IPS-18a (cell line): ENCODE results near the gene ZNF821.
"Not testable (repeated sequence)": the region's sequence is repeated elsewhere in the genome, so short reads cannot be mapped to it uniquely, and the experiment has no call there.

Experiments
- H3K27ac ChIP-seq: one replicate; pipeline ENCODE4 v1.5.1; 2013; ENCODE audit warnings: low read length
- H3K27me3 ChIP-seq: one replicate; pipeline ENCODE4 v1.6.1; 2013; ENCODE audit warnings: mild to moderate bottlenecking, low read length; ENCODE audit not compliant: control insufficient read depth, insufficient read depth
- H3K36me3 ChIP-seq: one replicate; pipeline ENCODE4 v1.6.1; 2013; ENCODE audit warnings: low read depth, low read length; ENCODE audit not compliant: control insufficient read depth
- H3K4me1 ChIP-seq: one replicate; pipeline ENCODE4 v1.6.1; 2013; ENCODE audit warnings: low read depth, low read length; ENCODE audit not compliant: control insufficient read depth
- H3K4me3 ChIP-seq: one replicate; pipeline ENCODE4 v1.5.1; 2013; ENCODE audit warnings: low read length
- H3K9ac ChIP-seq: one replicate; pipeline ENCODE4 v1.6.1; 2013; ENCODE audit warnings: mild to moderate bottlenecking, low read length, moderate library complexity
- H3K9me3 ChIP-seq: one replicate; pipeline ENCODE4 v1.6.1; 2013; ENCODE audit warnings: low read depth, low read length; ENCODE audit not compliant: control insufficient read depth

Gene ZNF821

DNA sequence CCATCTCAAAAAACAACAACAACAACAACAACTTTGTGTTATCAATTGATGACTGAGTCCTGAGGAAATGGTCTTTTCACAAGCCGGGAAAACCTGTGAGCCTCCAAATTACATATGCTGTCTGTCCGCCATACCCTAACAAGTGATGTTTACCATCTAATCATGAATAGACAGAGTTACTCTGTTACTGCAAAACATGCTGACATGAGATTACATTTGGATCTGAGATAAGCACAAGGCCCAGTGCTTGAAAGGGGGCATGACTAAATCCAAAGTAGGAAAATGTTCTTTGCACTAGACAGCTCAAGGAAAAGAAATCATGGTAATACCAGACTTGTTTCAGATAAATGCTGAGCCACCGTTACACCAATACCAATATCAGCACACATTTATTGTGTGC lies 46.8 kb downstream of the ZNF821 start:
- Histone ChIP-seq H3K9ac (no peak overlapping the region), H3K9me3 (no peaks in the 10 kb centered on the region), H3K27ac (no peak overlapping the region), H3K36me3 (no peaks in the 10 kb centered on the region), H3K4me1 (no peaks in the 10 kb centered on the region), H3K4me3 (no peak overlapping the region), H3K27me3 (no peaks in the 10 kb centered on the region)

DNA sequence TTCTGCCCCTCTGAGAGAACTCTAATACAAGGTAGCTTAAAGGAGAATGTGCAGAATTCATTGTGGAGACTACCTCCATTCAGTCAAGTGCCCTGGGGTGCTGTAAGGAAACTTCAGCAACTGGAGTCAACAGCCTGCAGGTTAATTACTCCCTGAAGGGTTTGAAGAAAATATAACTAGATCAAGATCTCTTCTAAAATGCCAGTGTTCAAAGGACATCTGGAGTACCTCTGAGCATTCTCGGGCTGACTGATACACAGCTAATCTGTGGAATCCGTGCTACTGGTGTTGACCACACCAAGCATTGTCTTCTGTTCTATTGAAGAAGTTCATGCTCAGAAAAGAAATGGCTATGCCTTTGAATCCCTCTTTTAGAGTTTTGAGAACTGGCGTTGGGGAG lies 49.7 kb downstream of the ZNF821 start:
- Histone ChIP-seq H3K9me3 (no peaks in the 10 kb centered on the region), H3K36me3 (no peaks in the 10 kb centered on the region), H3K27me3 (no peaks in the 10 kb centered on the region), H3K9ac (no peak overlapping the region), H3K4me3 (no peak overlapping the region), H3K27ac (no peak overlapping the region), H3K4me1 (no peaks in the 10 kb centered on the region)

DNA sequence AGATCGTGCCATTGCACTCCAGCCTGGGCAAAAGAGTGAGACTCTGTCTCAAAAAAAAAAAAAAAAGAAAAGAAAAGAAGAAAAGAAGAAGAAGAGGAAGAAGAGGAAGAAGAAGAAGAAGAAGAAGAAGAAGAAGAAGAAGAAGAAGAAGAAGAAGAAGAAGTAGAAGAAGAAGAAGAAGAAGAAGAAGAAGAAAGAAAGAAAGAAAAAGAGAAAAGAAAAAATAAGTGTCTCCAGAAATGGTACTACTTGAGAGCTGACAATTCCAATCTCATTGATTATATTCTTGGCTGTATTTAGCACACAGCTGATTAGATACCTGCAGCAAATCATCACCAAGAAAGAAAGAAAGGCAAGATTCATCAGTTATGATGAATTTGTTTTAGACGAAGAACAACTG lies 51.9 kb downstream of the ZNF821 start:
- H3K9me3 ChIP-seq, H3K27ac ChIP-seq, H3K36me3 ChIP-seq, H3K9ac ChIP-seq, H3K4me1 ChIP-seq, H3K4me3 ChIP-seq, H3K27me3 ChIP-seq: not testable (repeated sequence)

GRCh38 chr16:71831698-71832097 lies 52.3 kb downstream of the ZNF821 start:
- H3K4me1 ChIP-seq, H3K36me3 ChIP-seq, H3K9ac ChIP-seq, H3K4me3 ChIP-seq, H3K9me3 ChIP-seq, H3K27me3 ChIP-seq, H3K27ac ChIP-seq: not testable (repeated sequence)

DNA sequence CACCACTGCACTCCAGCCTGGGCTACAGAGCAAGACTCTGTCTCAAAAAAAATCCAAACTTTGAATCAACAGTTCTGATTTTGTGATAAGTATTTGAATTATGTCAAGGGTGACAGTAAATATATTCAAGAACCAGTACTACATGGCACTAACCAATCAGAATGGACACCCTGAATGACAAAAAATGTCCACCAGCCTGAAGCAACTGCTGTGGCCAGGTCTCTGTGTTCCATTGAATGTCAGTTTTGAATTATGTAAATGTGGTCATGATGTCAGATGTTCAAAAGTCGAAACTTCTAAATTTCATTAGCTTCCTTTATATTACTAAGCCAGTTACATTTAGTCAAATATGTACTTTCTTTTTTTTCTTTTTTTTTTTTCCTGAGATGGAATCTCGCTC lies 53.6 kb downstream of the ZNF821 start:
- no peaks in the 10 kb centered on the region for H3K4me1 ChIP-seq
- H3K36me3 ChIP-seq: no peaks in the 10 kb centered on the region
- no peak overlapping the region for H3K9ac ChIP-seq
- H3K4me3 ChIP-seq: no peak overlapping the region
- H3K27ac ChIP-seq: no peak overlapping the region
- H3K27me3 ChIP-seq: no peaks in the 10 kb centered on the region
- H3K9me3 ChIP-seq: no peaks in the 10 kb centered on the region

DNA sequence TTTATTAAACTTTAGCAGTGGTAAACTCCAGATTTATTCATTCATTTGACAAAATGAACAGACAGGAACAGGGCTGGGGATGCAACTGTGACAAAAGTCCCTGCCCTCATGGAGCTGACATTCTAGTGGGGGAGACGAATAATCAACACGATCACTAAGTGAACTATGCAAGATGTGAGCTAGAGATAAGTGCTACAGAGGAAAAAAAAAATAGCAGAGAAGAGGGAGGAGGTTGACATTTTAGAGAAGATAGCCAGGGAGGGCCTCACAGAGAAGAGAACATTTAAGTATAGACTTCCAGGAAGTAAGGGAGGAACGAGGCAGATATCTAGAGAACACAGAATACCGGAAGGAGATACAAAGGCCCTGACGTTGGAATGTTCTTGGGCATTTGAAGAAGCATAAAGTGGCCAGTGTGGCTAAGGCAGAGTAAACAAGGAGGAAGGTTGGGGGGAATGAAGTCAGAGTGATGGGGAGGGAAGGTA lies 57.4 kb downstream of the ZNF821 start:
- H3K36me3 ChIP-seq: no peaks in the 10 kb centered on the region
- no peak overlapping the region for H3K9ac ChIP-seq
- H3K4me1 ChIP-seq: no peaks in the 10 kb centered on the region
- no peaks in the 10 kb centered on the region for H3K27me3 ChIP-seq
- H3K4me3 ChIP-seq: no peak overlapping the region
- no peaks in the 10 kb centered on the region for H3K9me3 ChIP-seq
- H3K27ac ChIP-seq: no peak overlapping the region

- H3K4me3 ChIP-seq, H3K9me3 ChIP-seq, H3K9ac ChIP-seq, H3K36me3 ChIP-seq, H3K27me3 ChIP-seq, H3K4me1 ChIP-seq, H3K27ac ChIP-seq: not testable (repeated sequence)
These were observed 66.9 kb downstream of the ZNF821 start for GRCh38 chr16:71817155-71817500.

DNA sequence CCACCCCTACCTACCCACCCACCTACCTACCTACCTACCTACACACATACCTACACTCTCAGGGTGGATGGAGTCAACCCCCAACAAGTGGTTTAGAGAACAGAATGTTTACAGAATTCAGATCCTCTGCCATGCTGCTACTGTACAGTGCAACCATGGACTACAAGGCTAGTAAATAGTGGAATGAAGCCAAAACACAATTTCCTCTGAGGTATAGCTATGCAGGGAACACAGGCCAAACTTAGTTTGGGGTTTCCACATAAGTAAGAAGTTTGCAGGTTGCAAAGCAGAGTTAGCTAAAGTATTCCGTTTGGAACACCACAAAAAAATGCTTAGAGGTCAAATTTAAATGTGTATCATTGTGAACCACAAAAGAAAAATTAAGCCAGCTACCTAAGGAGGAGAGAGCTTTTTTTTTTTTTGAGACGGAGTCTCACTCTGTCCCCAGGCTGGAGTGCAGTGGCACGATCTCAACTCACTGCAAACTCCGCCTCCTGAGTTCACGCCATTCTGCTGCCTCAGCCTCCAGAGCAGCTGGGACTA lies 72.7 kb downstream of the ZNF821 start:
- H3K4me3 ChIP-seq: no peak overlapping the region
- no peaks in the 10 kb centered on the region for H3K9me3 ChIP-seq
- no peaks in the 10 kb centered on the region for H3K36me3 ChIP-seq
- no peak overlapping the region for H3K9ac ChIP-seq
- no peaks in the 10 kb centered on the region for H3K27me3 ChIP-seq
- no peak overlapping the region for H3K27ac ChIP-seq
- peaks cover 4% of the 10 kb centered on the region for H3K4me1 ChIP-seq

DNA sequence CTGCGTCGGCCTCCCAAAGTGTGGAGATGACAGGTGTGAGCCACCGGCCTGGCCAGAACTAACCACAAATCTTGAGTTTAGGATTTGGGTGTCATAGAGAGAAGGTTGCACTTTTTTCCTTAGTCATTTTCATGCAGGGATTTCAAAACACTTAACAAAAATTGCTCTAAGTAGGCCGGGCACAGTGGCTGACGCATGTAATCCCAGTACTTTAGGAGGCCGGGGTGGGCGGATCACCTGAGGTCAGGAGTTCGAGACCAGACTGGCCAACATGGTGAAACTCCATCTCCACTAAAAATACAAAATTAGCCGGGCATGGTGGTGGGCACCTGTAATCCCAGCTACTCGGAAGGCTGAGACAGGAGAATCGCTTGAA lies 73.8 kb downstream of the ZNF821 start:
- not testable (repeated sequence) for H3K4me1 ChIP-seq, H3K27ac ChIP-seq

More for the DNA sequence above, 73.8 kb downstream of the ZNF821 start:
- H3K4me3 ChIP-seq, H3K27me3 ChIP-seq, H3K9ac ChIP-seq, H3K36me3 ChIP-seq, H3K9me3 ChIP-seq: not testable (repeated sequence)
